Keratinocyte (primary cell): ENCODE results near the gene CD79A.

Source experiments
- EZH2 ChIP-seq: IDR thresholded peaks from one replicate; pipeline ENCODE4 v1.6.1; 2012; ENCODE audit warnings: inconsistent platforms, mild to moderate bottlenecking, low read length, moderate library complexity
- TF ChIP-seq, protein P1 (sequence below), 3 experiments: IDR thresholded peaks in 1 of 3; conservative IDR thresholded peaks in 1 of 3; optimal IDR thresholded peaks in 1 of 3; 2 replicates in 2 of 3; 3 replicates in 1 of 3; pipeline versions ENCODE3 to v1.5.1; 2011; ENCODE audit warnings: low read length in 3 of 3, mild to moderate bottlenecking in 3 of 3, moderate library complexity in 2 of 3, control low read depth in 1 of 3, inconsistent platforms in 1 of 3; ENCODE audit not compliant: insufficient read depth in 2 of 3; ENCODE audit errors: extremely low read depth in 1 of 3

DNA sequence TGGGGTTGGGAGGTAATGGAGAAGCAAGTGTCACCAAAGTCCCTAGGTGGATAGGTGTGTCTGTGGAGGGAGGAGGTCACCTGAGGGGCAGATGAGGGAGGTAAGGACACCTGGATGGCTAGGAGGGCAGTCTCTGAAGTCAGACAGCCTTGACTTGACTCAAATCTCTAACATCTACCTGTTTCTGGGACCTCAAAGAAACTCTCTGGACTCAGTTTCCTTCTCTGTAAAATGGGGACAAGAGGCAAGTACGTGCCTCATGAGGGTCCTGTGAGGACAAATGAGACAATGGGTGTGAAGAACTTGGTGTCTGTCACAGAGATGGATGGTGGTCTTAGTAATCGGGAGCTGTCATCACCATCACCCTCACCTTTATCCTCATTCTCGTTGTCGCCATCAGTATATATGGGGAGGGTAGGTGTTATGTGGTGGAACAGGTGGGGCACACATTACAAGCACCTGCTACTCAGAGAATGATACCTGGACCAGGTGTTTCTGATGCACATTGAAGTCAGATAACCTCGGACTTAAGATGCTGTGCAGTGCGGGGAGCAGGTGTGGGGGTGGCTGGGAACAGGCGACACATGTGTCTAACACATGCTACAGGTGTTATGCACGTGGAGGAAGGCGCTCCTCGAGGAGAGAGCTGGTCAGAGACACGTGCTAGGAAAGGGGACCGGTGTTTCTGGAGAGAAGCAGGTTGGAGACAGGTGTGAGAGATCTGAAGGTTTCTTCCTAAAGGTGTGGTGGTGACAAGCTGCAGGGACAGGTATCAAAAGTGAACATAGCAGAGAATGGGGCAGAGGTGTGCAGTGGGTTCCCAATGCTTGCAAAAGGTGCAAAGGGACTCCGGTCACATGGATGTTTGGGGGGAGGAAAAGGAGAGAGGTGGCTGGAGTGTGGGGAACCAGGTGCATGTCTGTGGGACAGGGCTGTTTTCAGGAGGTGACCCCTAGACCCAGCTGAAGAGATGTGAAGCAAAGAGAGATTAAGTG, 47.4 kb downstream of the CD79A start:
- TF ChIP-seq, protein P1, sequence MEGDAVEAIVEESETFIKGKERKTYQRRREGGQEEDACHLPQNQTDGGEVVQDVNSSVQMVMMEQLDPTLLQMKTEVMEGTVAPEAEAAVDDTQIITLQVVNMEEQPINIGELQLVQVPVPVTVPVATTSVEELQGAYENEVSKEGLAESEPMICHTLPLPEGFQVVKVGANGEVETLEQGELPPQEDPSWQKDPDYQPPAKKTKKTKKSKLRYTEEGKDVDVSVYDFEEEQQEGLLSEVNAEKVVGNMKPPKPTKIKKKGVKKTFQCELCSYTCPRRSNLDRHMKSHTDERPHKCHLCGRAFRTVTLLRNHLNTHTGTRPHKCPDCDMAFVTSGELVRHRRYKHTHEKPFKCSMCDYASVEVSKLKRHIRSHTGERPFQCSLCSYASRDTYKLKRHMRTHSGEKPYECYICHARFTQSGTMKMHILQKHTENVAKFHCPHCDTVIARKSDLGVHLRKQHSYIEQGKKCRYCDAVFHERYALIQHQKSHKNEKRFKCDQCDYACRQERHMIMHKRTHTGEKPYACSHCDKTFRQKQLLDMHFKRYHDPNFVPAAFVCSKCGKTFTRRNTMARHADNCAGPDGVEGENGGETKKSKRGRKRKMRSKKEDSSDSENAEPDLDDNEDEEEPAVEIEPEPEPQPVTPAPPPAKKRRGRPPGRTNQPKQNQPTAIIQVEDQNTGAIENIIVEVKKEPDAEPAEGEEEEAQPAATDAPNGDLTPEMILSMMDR (optimal IDR thresholded peaks at IDR 0.05 in 1 of 3, IDR thresholded peaks at IDR 0.05 in 1 of 3, conservative IDR thresholded peaks at IDR 0.05 in 1 of 3; ENCODE audit: extremely low read depth in 1 of 3, insufficient read depth in 2 of 3, low read length in 3 of 3), result no peak
- TF ChIP-seq EZH2, result no peak
